ENCODE measurements around the gene DGKB. TPM values are rescaled to one million over a fixed set of nuclear protein-coding genes. Genes with fewer than 3 reads are reported as not detected.

DGKB gene
- total RNA-seq, 1 donor from 2014 or later = 0.72 TPM

GRCh38 chr7:14585232-14585631 is 317.3 kb downstream of the DGKB start:
- no peak for DNase-seq (ENCODE audit: low read depth, low spot score)
- H3K27ac Mint-ChIP-seq (ENCODE audit: unreplicated experiment) = no peak overlapping the region
- no peaks in the 10 kb centered on the region for H3K27me3 Mint-ChIP-seq (ENCODE audit: low read depth)
- peaks cover 13% of the 10 kb centered on the region for H3K9me3 Mint-ChIP-seq
- no peak overlapping the region for H3K4me3 Mint-ChIP-seq
- no peak for TF ChIP-seq CTCF (conservative IDR thresholded peaks at IDR 0.05)
- H3K4me1 Mint-ChIP-seq = no peaks in the 10 kb centered on the region
- H3K36me3 Mint-ChIP-seq (ENCODE audit: low read depth) = peaks cover 9% of the 10 kb centered on the region

GRCh38 chr7:14583518-14583917 is 319.0 kb downstream of the DGKB start:
- Mint-ChIP-seq H3K36me3 (ENCODE audit: low read depth) (peaks cover 9% of the 10 kb centered on the region), H3K27me3 (ENCODE audit: low read depth) (no peaks in the 10 kb centered on the region), H3K9me3 (peaks cover 13% of the 10 kb centered on the region), H3K4me3 (no peak overlapping the region), H3K4me1 (no peaks in the 10 kb centered on the region), H3K27ac (ENCODE audit: unreplicated experiment) (no peak overlapping the region)
- DNase-seq (ENCODE audit: low read depth, low spot score) = no peak
- no peak for TF ChIP-seq CTCF (conservative IDR thresholded peaks at IDR 0.05)

GRCh38 chr7:14582010-14582409 is 320.5 kb downstream of the DGKB start:
- no peak overlapping the region for H3K4me3 Mint-ChIP-seq
- H3K36me3 Mint-ChIP-seq (ENCODE audit: low read depth) = peaks cover 8% of the 10 kb centered on the region
- DNase-seq (ENCODE audit: low read depth, low spot score) = no peak
- H3K9me3 Mint-ChIP-seq = peaks cover 12% of the 10 kb centered on the region
- no peaks in the 10 kb centered on the region for H3K27me3 Mint-ChIP-seq (ENCODE audit: low read depth)
- TF ChIP-seq CTCF (conservative IDR thresholded peaks at IDR 0.05) = no peak
- no peak overlapping the region for H3K27ac Mint-ChIP-seq (ENCODE audit: unreplicated experiment)
- H3K4me1 Mint-ChIP-seq = no peaks in the 10 kb centered on the region

GRCh38 chr7:14579971-14580370 is 322.6 kb downstream of the DGKB start:
- TF ChIP-seq CTCF (conservative IDR thresholded peaks at IDR 0.05) = no peak
- Mint-ChIP-seq H3K4me3 (no peak overlapping the region), H3K27me3 (ENCODE audit: low read depth) (no peaks in the 10 kb centered on the region), H3K4me1 (no peaks in the 10 kb centered on the region), H3K9me3 (peaks cover 2% of the 10 kb centered on the region), H3K36me3 (ENCODE audit: low read depth) (no peaks in the 10 kb centered on the region), H3K27ac (ENCODE audit: unreplicated experiment) (no peak overlapping the region)
- DNase-seq (ENCODE audit: low read depth, low spot score) = no peak

GRCh38 chr7:14576578-14576977 is 326.0 kb downstream of the DGKB start:
- no peak for DNase-seq (ENCODE audit: low read depth, low spot score)
- no peak overlapping the region for H3K4me3 Mint-ChIP-seq
- no peaks in the 10 kb centered on the region for H3K9me3 Mint-ChIP-seq
- no peak overlapping the region for H3K27ac Mint-ChIP-seq (ENCODE audit: unreplicated experiment)
- no peaks in the 10 kb centered on the region for H3K36me3 Mint-ChIP-seq (ENCODE audit: low read depth)
- no peaks in the 10 kb centered on the region for H3K27me3 Mint-ChIP-seq (ENCODE audit: low read depth)
- no peaks in the 10 kb centered on the region for H3K4me1 Mint-ChIP-seq
- no peak for TF ChIP-seq CTCF (conservative IDR thresholded peaks at IDR 0.05)

Data from neural crest cell (in vitro differentiated cells).